Endodermal cell (in vitro differentiated cells): Measurements from ENCODE around the gene CCL27. TPM values are rescaled to one million over a fixed set of nuclear protein-coding genes. Genes with fewer than 3 reads are reported as not detected.

Experiments
- DNase-seq: peaks from one replicate; pipeline ENCODE4 v3.0.0-alpha.2; 2017
- H3K27ac ChIP-seq: 2 replicates; pipeline ENCODE4 v1.5.1; 2013; ENCODE audit warnings: mild to moderate bottlenecking, low read depth, low read length, moderate library complexity
- H3K27me3 ChIP-seq: 2 replicates; pipeline ENCODE4 v1.6.1; 2013; ENCODE audit warnings: mild to moderate bottlenecking, low read length, moderate library complexity; ENCODE audit not compliant: insufficient read depth, control insufficient read depth, poor library complexity, severe bottlenecking
- H3K36me3 ChIP-seq: 2 replicates; pipeline ENCODE4 v1.7.0; 2013; ENCODE audit warnings: mild to moderate bottlenecking, low read length, moderate library complexity; ENCODE audit not compliant: control insufficient read depth, insufficient read depth
- H3K4me1 ChIP-seq: one replicate; pipeline ENCODE4 v1.7.0; 2013; ENCODE audit warnings: low read length; ENCODE audit not compliant: control insufficient read depth, insufficient read depth
- H3K4me3 ChIP-seq: 2 replicates; pipeline ENCODE4 v1.5.1; 2013; ENCODE audit warnings: mild to moderate bottlenecking, low read length, moderate library complexity
- H3K9ac ChIP-seq: 2 replicates; pipeline ENCODE4 v1.6.1; 2013; ENCODE audit warnings: mild to moderate bottlenecking, low read length, moderate library complexity; ENCODE audit not compliant: poor library complexity, severe bottlenecking; ENCODE audit errors: extremely low read depth
- H3K9me3 ChIP-seq: 2 replicates; pipeline ENCODE4 v1.6.1; 2013; ENCODE audit warnings: mild to moderate bottlenecking, low read length, moderate library complexity; ENCODE audit not compliant: control insufficient read depth
- H3K27ac Mint-ChIP-seq: 2 replicates; pipeline ENCODE4 v1.8.0; 2020; ENCODE audit warnings: mixed read lengths
- H3K27me3 Mint-ChIP-seq: 2 replicates; pipeline ENCODE4 v1.8.0; 2021; ENCODE audit warnings: mild to moderate bottlenecking, mixed read lengths; ENCODE audit not compliant: insufficient read depth
- H3K36me3 Mint-ChIP-seq: 2 replicates; pipeline ENCODE4 v1.8.0; 2020; ENCODE audit warnings: low read depth, mixed read lengths
- H3K4me1 Mint-ChIP-seq: 2 replicates; pipeline ENCODE4 v1.8.0; 2020; ENCODE audit warnings: mixed read lengths
- H3K4me3 Mint-ChIP-seq: 2 replicates; pipeline ENCODE4 v1.8.0; 2020; ENCODE audit warnings: mild to moderate bottlenecking, moderate library complexity, mixed read lengths
- H3K9me3 Mint-ChIP-seq: 2 replicates; pipeline ENCODE4 v1.8.0; 2020; ENCODE audit warnings: mild to moderate bottlenecking, mixed read lengths
- WGBS, 2 experiments: methylation state at CpG; one replicate each; pipeline versions ENCODE4 v1.1.5 to v1.1.7; 2013; ENCODE audit warnings: missing lambda C conversion rate in 2 of 2, mixed read lengths in 1 of 2; ENCODE audit not compliant: insufficient coverage in 1 of 2, insufficient read length in 1 of 2; 5-methylcytosine and 5-hydroxymethylcytosine counted together
- total RNA-seq, 2 donors: library from RNA; stranded (reverse); fragmentation: NEBNext Ultra II Directional in 1 of 2; extraction: Animal tissue kit (Norgen Biotek cat#: 25700) in 1 of 2; gene quantifications; 2 replicates in 1 of 2; 3 replicates in 1 of 2; pipeline ENCODE4 v1.2.1, GENCODE V29; 2021
- TF ChIP-seq, protein P1 (sequence below): fragments of 200-600 bp; sonication (generic); conservative IDR thresholded peaks from 2 replicates; pipeline ENCODE4 v1.5.0; 2021; ENCODE audit warnings: antibody characterized with exemption, mild to moderate bottlenecking

Gene CCL27
- total RNA-seq, 2 donors from 2014 or later: not detected

DNA sequence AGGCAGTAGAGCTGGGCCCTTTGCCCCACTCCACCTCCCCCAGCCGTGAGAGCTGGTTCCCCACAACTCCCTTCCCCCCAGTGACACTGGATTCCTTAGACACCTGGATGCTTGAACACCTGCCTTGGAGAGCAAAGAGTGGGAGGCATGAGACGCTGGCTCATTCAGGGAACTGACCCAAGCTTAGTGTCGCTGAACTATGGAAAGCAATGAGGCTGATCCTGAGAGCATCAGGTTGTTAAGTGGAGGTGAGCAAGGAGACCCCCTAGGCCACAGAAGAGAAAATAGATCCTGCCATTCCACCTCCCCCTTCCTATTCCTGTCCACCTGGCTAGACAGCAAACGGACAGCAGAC lies 26.6 kb upstream of the CCL27 start:
- H3K4me1 Mint-ChIP-seq: no peaks in the 10 kb centered on the region
- WGBS, 2 experiments: 95 to 100% methylated on average over 2 to 4 of the region's 4 CpGs
- Histone ChIP-seq H3K9ac (no peak overlapping the region), H3K4me1 (no peaks in the 10 kb centered on the region), H3K4me3 (no peak overlapping the region), H3K36me3 (no peaks in the 10 kb centered on the region), H3K9me3 (peaks cover 5% of the 10 kb centered on the region), H3K27ac (no peak overlapping the region), H3K27me3 (no peaks in the 10 kb centered on the region)
- no peaks in the 10 kb centered on the region for H3K9me3 Mint-ChIP-seq
- no peak overlapping the region for H3K4me3 Mint-ChIP-seq
- TF ChIP-seq, protein P1, sequence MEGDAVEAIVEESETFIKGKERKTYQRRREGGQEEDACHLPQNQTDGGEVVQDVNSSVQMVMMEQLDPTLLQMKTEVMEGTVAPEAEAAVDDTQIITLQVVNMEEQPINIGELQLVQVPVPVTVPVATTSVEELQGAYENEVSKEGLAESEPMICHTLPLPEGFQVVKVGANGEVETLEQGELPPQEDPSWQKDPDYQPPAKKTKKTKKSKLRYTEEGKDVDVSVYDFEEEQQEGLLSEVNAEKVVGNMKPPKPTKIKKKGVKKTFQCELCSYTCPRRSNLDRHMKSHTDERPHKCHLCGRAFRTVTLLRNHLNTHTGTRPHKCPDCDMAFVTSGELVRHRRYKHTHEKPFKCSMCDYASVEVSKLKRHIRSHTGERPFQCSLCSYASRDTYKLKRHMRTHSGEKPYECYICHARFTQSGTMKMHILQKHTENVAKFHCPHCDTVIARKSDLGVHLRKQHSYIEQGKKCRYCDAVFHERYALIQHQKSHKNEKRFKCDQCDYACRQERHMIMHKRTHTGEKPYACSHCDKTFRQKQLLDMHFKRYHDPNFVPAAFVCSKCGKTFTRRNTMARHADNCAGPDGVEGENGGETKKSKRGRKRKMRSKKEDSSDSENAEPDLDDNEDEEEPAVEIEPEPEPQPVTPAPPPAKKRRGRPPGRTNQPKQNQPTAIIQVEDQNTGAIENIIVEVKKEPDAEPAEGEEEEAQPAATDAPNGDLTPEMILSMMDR: no peak
- no peak for DNase-seq
- H3K36me3 Mint-ChIP-seq: no peaks in the 10 kb centered on the region
- H3K27me3 Mint-ChIP-seq: peaks cover 4% of the 10 kb centered on the region
- H3K27ac Mint-ChIP-seq: no peak overlapping the region

- 90 to 100% methylated on average over 1 to 5 of the region's 5 CpGs for WGBS, 2 experiments
- Histone ChIP-seq H3K9ac (no peak overlapping the region), H3K4me1 (no peaks in the 10 kb centered on the region), H3K27ac (no peak overlapping the region), H3K4me3 (no peak overlapping the region), H3K9me3 (peaks cover 1% of the 10 kb centered on the region), H3K27me3 (no peaks in the 10 kb centered on the region), H3K36me3 (no peaks in the 10 kb centered on the region)
- Mint-ChIP-seq H3K27me3 (peaks cover 4% of the 10 kb centered on the region), H3K9me3 (no peaks in the 10 kb centered on the region), H3K36me3 (no peaks in the 10 kb centered on the region), H3K4me3 (no peak overlapping the region), H3K27ac (no peak overlapping the region), H3K4me1 (no peaks in the 10 kb centered on the region)
- no peak for DNase-seq
- TF ChIP-seq, protein P1: no peak
These were observed 26.1 kb upstream of the CCL27 start for GRCh38 chr9:34688329-34689115.

DNA sequence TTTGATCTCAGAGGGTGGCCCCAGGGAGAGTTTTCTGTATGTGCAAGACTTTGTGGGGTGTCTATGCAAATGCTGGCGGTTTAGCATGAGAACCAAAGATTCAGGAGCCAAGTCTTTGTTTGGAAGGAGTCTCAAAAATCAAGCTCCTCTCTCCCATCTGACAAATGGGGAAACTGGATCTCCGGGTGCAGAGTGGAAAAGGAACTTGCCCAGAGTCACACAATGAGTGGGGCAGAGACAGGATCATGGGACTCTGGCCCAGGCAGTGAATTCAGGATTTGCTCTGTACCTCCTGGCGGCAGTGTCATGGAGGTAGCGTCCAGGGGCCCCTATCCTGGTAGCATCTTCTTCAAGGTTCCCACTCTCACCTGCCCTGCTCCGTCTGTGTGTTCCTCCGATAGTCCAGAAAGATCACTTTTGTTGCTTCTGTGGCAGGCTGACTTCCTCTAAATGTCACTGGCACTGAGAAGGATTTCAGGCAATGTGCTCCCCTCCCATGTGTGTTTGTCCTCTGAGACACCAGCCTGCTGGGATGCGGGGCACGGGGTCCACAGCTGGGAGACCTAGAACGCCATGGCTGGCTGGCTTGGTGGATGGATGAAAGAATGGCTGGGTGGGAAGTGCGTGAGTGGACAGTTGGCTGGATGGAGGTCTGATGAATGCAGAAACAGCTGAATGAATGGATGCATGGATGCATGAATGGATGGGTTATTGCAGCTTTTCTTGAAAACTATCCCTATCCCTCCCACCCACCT lies 25.0 kb upstream of the CCL27 start:
- H3K4me1 ChIP-seq: no peaks in the 10 kb centered on the region
- DNase-seq: no peak
- H3K9me3 ChIP-seq: no peaks in the 10 kb centered on the region
- Mint-ChIP-seq H3K4me3 (no peak overlapping the region), H3K27ac (no peak overlapping the region), H3K27me3 (peaks cover 4% of the 10 kb centered on the region), H3K9me3 (no peaks in the 10 kb centered on the region), H3K4me1 (no peaks in the 10 kb centered on the region), H3K36me3 (peaks cover 2% of the 10 kb centered on the region)
- H3K27me3 ChIP-seq: no peaks in the 10 kb centered on the region
- H3K27ac ChIP-seq: no peak overlapping the region
- H3K36me3 ChIP-seq: no peaks in the 10 kb centered on the region
- no peak overlapping the region for H3K9ac ChIP-seq
- WGBS, 2 experiments: 87 to 97% methylated on average over 5 to 10 of the region's 10 CpGs
- TF ChIP-seq, protein P1: no peak
- no peak overlapping the region for H3K4me3 ChIP-seq
